ENCODE data around the gene CPB1.

- TF ChIP-seq MYC (IDR thresholded peaks at IDR 0.05; ENCODE audit: low read depth, low read length) (no peak), CTCF (IDR thresholded peaks at IDR 0.05; ENCODE audit: low read depth, low read length) (peak; percentile 28), MAX (IDR thresholded peaks at IDR 0.05; ENCODE audit: low read depth, low read length) (no peak)
Measured at GRCh38 chr3:148880681-148881080, 53.1 kb downstream of the CPB1 start.
